GM21786 (cell line): ENCODE measurements around the gene FIG4.
"Not testable (repeated sequence)": the region's sequence is repeated elsewhere in the genome, so short reads cannot be mapped to it uniquely, and the experiment has no call there.

Experiments
- ATAC-seq: cut with Tn5 transposase; IDR thresholded peaks from one replicate; pipeline ENCODE4 v1.9.1; 2021; ENCODE audit not compliant: unreplicated experiment

FIG4 gene

GRCh38 chr6:109690737-109691621 lies at the start of gene FIG4, which contains the start of gene AK9:
FIG4 (plus strand) TSS chr6:109691296; CDS start chr6:109691436, 140 bp downstream.
AK9 (minus strand) TSS chr6:109691202; CDS start chr6:109675745, 15,457 bp downstream.
- peak; percentile 94 for ATAC-seq

- no peak for ATAC-seq
Measured at GRCh38 chr6:109644131-109644530, 47.0 kb upstream of the FIG4 start.

DNA sequence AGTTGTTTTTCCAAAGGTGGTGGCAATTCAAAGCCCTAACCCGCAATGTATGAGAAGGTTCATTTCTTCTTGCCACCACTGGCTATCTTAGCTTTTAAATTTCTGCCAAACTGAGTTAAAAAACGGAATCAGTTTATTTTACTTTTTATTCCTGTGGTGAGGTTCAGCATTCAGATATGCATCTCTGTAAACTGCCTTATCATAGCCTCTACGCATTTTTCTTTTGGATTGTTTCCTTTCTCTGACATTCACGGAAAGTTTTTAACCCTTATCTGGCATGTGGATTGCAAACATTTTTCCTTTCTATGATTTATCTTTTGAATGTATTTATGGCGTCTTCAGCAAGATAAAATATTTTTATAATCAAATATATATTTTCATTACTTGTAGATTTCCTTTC lies 37.8 kb upstream of the FIG4 start:
- ATAC-seq = no peak

DNA sequence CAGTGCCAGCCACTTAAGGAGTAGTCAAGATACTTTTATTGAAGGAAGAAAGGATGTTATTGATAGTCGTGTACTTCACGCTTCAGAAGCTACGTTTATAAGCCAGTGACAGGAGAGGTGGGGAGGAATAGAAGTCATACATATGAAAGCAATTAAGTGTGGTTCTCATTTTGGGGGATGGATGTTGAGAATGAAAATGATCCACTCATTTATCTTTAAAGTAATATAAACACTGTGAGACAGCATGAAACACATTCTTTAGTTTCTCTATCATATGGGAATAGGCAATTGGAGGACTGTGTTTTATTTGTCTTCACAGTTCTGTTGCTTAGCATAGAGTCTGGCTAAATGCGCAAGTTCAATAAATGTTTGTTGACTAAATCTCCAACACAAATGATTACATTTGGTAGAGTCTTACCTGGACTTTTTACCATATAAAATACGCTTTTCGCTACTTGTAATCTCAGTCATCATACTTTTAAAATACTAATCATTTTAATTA lies 35.3 kb upstream of the FIG4 start:
- no peak for ATAC-seq

DNA sequence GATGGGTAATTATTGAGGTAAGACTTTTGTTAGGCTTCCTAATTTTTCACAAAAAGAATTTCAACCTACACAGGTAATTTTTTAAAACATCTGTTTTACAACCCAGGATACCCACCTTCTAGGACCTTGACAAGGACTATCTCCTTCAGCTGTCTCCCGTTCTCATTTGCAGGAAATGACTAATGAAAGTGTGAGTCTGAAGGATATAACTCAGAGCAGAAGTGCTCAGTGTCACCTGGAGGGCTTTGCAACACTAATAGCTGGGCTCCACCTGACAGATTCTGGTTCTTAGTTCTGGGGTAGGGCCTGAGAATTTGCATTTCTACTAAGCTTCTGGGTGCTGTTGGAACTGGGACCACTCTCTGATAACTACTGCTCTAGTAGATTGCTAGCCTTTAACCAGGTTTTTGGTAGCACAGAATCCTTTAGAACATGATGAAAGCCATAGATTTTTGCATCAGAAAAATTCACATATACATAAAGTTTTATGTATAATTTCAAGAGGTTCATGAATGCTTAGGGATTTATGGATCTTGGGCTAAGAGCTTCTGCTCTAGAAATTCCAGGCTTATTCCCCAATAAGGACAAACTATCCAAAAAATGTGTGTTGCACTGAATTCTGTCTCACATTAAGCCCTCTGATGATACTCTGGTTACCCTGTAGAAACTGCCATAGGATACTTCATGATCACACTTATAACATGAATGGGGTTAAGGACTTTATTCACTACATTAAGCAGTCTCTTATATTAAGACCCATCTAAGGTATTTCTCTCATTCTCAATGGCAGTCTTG lies 30.4 kb upstream of the FIG4 start:
- ATAC-seq = peak; percentile 48

- no peak for ATAC-seq
Measured at GRCh38 chr6:109662192-109662591, 28.9 kb upstream of the FIG4 start.

- no peak for ATAC-seq
Measured at GRCh38 chr6:109669811-109670210, 21.3 kb upstream of the FIG4 start.

- no peak for ATAC-seq
Measured at GRCh38 chr6:109671733-109672132, 19.4 kb upstream of the FIG4 start.

GRCh38 chr6:109672175-109672574 lies 18.9 kb upstream of the FIG4 start:
- ATAC-seq = no peak

DNA sequence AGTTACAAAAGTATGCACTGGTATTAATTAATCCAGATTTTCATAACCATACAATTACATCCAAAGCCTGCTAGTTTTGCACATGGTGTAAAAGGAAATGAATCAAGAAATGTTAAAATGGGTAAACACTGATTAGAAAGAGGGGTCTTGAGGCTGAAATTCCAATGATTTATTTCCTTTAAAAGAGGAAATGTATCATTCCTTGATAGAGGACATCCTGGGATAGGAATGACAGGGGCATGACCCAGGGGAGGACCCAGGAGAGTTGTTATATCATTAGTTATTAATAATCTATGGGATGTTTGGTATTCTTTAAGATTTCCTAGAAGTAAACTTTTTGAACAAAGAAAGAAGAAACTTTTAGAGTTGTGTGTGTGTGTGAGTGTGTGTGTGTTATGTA lies 18.3 kb upstream of the FIG4 start:
- ATAC-seq = no peak

DNA sequence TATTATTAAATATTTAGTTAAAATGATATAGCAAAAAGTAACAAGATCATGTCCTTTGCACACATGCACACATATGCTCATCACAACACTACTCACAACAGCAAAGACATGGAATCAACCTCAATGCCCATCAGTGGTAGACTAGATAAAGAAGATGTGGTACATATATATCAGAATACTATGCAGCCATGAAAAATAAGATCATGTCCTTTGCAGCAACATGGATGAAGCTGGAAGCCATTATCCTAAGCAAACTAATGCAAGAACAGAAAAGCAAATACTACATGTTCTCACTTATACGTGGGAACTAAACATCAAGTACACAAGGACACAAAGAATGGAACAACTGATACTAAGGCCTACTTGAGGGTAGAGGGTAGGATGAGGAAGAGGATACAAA lies 14.4 kb upstream of the FIG4 start:
- no peak for ATAC-seq

DNA sequence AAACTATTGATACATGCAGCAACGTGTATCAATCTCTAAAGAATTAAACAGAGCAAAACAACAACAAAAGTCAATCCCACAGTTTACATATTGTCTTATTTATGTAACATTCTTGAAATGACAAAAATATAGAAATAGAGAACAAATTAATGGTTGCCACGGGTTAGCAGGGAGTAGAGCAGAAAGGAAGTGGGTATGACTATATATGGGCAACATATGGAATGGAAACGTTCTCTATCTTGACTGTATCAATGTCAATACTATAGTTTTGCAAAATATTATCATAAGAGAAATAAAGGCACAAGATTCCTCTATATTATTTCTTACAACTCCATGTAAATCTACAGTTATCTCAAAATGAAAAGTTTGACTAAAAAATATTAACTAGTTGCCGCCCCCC lies 12.9 kb upstream of the FIG4 start:
- ATAC-seq = no peak

DNA sequence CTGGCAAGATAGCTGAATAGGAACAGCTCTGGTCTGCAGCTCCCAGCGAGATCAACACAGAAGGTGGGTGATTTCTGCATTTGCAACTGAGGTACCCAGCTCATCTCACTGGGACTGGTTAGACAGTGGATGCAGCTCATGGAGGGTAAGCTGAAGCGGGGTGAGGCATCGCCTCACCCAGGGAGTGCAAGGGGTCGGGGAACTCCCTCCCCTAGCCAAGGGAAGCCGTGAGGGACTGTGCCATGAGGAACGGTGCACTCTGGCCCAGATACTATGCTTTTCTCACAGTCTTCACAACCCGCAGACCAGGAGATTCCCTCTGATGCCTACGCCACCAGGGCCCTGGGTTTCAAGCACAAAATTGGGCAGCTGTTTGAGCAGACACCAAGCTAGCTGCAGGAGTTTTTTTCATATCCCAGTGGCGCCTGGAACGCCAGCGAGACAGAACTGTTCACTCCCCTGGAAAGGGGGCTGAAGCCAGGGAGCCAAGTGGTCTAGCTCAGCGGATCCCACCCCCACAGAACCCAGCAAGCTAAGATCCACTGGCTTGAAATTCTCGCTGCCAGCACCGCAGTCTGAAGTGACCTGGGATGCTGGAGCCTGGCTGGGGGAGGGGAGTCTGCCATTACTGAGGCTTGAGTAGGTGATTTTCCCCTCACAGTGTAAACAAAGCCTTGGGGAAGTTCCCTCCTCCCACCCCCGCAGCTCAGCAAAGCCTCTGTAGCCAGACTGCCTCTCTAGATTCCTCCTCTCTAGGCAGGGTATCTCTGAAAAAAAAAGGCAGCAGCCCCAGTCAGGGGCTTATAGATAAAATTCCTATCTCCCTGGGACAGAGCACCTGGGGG lies 12.2 kb upstream of the FIG4 start:
- ATAC-seq = not testable (repeated sequence)

DNA sequence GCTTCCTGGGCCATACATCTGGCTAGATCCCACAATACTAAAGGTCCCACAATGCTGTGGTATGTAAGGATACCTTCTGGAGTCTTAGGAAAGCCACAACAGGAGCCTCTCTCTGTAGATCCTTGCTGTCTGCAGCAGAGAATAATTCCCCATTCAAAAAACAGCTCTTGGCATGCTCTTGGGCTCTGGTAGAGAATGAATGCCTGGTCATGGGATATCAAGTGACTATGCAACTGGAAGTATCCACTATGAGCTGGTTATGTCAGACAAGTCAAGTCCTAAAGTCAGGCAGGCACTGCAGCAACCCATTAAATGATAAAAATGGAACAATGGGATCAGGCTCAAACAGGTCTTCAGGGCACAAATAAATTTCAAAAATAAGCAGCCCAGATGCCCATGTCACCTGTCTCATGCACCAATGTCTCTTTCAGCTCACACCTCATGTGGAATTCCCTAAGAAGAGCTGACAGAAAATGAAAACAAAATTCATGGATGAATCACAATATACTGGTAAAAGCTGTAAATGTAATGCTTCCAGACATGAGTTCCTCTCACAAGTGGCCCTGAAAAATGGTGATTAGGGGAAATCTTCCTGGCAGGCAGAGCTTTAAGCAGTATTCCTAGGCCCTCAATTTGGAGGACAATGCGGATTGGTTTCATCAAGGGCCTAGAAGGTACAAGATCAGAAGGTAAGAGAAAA lies 4.4 kb upstream of the FIG4 start:
- ATAC-seq = no peak

- no peak for ATAC-seq
Measured at GRCh38 chr6:109687271-109687761, 3.8 kb upstream of the FIG4 start.

DNA sequence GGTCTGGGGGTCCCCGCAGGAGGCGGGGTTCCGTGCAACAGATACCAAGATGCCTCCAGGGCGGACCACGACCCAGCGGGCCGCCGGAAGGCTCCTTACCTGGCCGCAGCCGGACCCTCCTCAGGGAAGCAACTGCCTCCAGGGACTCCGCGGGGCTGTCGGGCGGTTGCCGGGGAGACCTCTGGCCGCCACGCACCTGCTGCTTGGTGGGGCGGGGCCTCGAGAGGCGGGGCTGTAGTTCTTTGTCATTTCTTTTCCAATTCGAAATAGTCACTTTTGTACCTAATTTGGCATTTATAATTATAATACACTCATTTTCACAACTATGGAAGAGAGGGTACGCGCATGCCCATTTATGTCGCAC lies 741 bp upstream of the FIG4 start:
- peak; percentile 29 for ATAC-seq

GRCh38 chr6:109693111-109693510 lies 2.0 kb downstream of the FIG4 start:
- peak; percentile 28 for ATAC-seq

GRCh38 chr6:109695468-109695867 lies 4.4 kb downstream of the FIG4 start:
- no peak for ATAC-seq

GRCh38 chr6:109696355-109696754 lies 5.3 kb downstream of the FIG4 start:
- no peak for ATAC-seq

GRCh38 chr6:109701221-109701620 lies 10.1 kb downstream of the FIG4 start:
- ATAC-seq = no peak
